Adrenal gland (tissue), 5 donors: ENCODE data around the gene IL11RA.

Experiments used
- CTCF ChIP-seq, 6 experiments: fragments of 450-650 bp in 4 of 6; fragments of 200-600 bp in 2 of 6; sonication (generic) in 1 of 6; IDR thresholded peaks; 1 replicate in 5 of 6; 2 replicates in 1 of 6; pipeline versions ENCODE4 v1.5.1 to v1.8.0; 2016 to 2021; ENCODE audit warnings: antibody characterized with exemption in 6 of 6, mild to moderate bottlenecking in 2 of 6, moderate library complexity in 1 of 6
- POLR2A ChIP-seq, 2 donors: fragments of 450-650 bp; IDR thresholded peaks; one replicate each; pipeline ENCODE4 v1.6.1; 2017; ENCODE audit warnings: antibody characterized with exemption in 2 of 2, mild to moderate bottlenecking in 2 of 2, moderate library complexity in 1 of 2
- donor health status: DM: no; HTN: no; CAD: no.

- TF ChIP-seq CTCF (IDR thresholded peaks at IDR 0.05) (no peak), POLR2A (IDR thresholded peaks at IDR 0.05) (no peak)
These were observed 41.4 kb upstream of the IL11RA start for GRCh38 chr9:34610434-34611206.
